Stimulated activated CD4-positive, alpha-beta T cell treated with anti-CD3 and anti-CD28 coated beads, TNF-alpha, amount 100 ng/mL, for 48 hours (primary cell): ENCODE measurements around the gene SHISA5.

Experiments used
- DNase-seq, 3 donors: peaks; one replicate each; pipeline ENCODE4 v3.0.0-alpha.2; 2020; ENCODE audit warnings: low read depth in 3 of 3

The SHISA5 gene

GRCh38 chr3:48459773-48460516, 44.0 kb downstream of the SHISA5 start:
- DNase-seq, result no peak

GRCh38 chr3:48459331-48459730, 44.6 kb downstream of the SHISA5 start:
- DNase-seq, result no peak

- DNase-seq, result no peak
These were observed 47.5 kb downstream of the SHISA5 start for GRCh38 chr3:48456456-48456855.

- no peak for DNase-seq
These were observed 52.7 kb downstream of the SHISA5 start for GRCh38 chr3:48451270-48451669.

GRCh38 chr3:48446425-48447193, 57.4 kb downstream of the SHISA5 start, which contains the start of gene ATRIP:
ATRIP (plus strand) TSS chr3:48446737; CDS start chr3:48446846, 109 bp downstream.
- peak; percentile 78 to 91 (median 78) for DNase-seq

GRCh38 chr3:48446043-48446424, 57.9 kb downstream of the SHISA5 start:
- DNase-seq, result no peak

- DNase-seq, result no peak
These were observed 58.6 kb downstream of the SHISA5 start for GRCh38 chr3:48445277-48445882.

GRCh38 chr3:48441940-48442339, 62.0 kb downstream of the SHISA5 start:
- no peak for DNase-seq

GRCh38 chr3:48440590-48440958, 63.4 kb downstream of the SHISA5 start:
- no peak for DNase-seq

- peak; percentile 97 to 98 (median 97) for DNase-seq
These were observed 64.0 kb downstream of the SHISA5 start, which contains the start of the genes CCDC51 and TMA7 for GRCh38 chr3:48439820-48440589. CCDC51 (minus strand) TSS chr3:48440119; CDS start chr3:48435128, 4,991 bp downstream. TMA7 (plus strand) TSS chr3:48440257; CDS start chr3:48440297, 40 bp downstream.

GRCh38 chr3:48437812-48438211, 66.2 kb downstream of the SHISA5 start:
- DNase-seq, result no peak

- DNase-seq, result no peak
These were observed 67.1 kb downstream of the SHISA5 start for GRCh38 chr3:48436855-48437254.

- no peak for DNase-seq
These were observed 67.5 kb downstream of the SHISA5 start for GRCh38 chr3:48436477-48436787.

- DNase-seq, result peak; percentile 66 to 82 (median 71)
These were observed 68.0 kb downstream of the SHISA5 start for GRCh38 chr3:48435774-48436476.

GRCh38 chr3:48435223-48435595, 68.8 kb downstream of the SHISA5 start:
- DNase-seq, result no peak

- DNase-seq, result no peak
These were observed 69.3 kb downstream of the SHISA5 start for GRCh38 chr3:48434591-48435222.

GRCh38 chr3:48433472-48434118, 70.4 kb downstream of the SHISA5 start:
- no peak for DNase-seq

- no peak for DNase-seq
These were observed 71.3 kb downstream of the SHISA5 start for GRCh38 chr3:48432411-48433371.
